GM18499 (cell line): ENCODE results near the gene RTN3.
"Not testable (repeated sequence)": the region's sequence is repeated elsewhere in the genome, so short reads cannot be mapped to it uniquely, and the experiment has no call there.

Source experiments
- ATAC-seq: cut with Tn5 transposase; IDR thresholded peaks from one replicate; pipeline ENCODE4 v1.9.1; 2021; ENCODE audit warnings: moderate number of reproducible peaks; ENCODE audit not compliant: insufficient read depth, unreplicated experiment

The RTN3 gene

DNA sequence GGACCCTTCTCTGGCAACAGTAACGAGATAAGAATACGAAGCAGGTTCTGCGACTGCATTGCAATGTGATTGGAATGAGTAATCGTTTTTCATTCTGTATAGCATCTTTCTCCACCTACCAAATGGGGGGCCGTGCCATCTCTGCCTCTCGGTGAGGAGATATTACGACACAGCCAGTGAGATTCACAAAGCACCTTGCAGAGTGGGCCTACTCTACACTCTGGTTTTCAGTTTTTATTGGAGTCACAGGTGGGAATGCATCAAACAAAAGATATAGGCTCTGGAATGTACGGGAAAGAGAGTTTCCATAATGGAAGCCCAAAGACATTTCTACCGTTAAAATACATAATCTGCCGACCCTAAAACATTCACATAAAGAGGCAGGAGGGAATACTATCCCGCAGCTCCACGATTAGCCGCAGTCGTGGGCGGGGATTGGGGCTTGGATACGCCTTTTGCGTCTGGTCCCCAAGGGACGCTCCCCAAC is 423 bp upstream of the RTN3 start:
- ATAC-seq, result no peak

DNA sequence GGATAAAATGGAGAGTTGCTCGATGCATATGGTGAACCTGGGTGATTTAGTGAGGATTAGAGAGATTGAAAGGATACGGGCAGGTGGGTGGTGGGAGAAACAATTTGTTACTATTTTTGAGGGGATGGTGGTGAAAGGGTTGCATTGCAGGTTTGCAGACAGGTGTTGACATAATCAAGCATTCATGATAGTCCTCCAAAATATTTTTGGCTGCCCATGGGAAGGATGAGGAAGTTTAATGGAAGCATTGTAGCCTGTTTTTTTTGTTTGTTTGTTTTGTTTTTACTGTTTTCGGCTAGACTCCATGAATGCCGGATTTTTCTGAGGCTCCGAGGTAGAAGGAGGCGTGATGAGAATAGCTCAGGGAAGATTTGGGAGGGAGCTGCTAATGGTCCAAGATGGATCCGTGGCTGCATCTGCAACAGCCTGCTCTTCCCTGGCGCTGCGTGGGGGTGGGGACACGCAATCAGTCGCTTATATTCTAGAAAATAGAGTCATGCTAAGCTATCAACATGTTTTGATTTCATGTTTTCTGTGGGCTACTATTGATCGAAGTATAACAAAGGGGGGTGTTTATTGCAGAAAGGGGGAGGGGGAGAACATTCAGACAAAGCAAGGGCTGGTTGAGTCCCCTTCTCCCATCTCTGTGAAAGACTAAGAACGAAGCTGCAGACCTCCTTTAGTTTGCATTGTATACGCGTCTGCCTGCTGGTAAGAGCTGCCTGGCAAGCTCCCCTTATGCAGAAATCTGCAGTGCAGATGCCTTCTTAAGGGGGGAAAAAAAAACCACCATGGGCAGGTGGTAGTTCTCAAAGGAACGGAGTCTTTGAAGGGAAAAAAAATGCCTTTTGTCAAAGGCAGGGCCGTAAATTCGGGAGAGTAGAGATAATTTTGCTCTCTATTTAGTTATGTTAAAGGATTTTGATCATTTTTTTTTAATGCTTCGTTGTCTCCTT is 1.0 kb downstream of the RTN3 start:
- no peak for ATAC-seq

DNA sequence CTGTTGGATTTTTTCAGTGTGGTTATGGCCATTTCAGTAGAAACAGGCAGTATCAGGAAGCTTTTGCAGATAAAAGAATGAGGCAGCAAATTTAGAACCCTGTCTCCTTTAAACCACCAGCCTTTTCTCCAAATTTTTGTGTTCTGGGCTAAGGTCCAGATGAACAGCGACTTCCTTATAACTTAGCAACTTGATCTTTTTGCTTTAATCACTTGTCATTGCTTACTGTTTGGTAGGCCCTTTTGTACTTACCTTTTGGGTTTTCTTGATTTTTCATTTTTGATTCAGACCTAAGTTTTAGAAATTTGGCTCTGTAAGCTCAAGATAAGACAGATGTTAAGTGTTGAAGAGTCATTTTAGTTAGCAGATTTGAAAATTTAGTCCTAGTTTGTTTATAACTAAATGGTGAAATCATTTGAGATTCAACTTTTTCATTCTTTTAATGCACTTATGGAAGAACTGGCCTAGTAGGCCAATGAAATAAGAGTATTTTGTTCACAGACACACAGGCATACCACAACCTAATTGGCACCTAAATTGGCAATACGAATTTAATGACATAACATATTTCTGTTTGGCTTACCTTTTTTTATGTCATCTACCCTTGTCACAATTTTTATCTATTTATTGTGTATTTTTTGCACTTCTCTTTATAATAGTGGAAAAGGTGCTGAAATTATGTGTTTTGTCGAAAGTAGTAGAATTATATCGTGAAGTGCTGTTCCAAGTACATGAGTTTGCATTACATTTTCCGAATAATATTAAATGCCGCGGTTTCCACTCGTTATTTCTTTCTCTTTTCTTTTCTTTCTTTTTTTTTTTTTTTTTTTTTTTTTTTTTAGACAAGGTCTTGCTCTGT is 2.1 kb downstream of the RTN3 start:
- no peak for ATAC-seq

DNA sequence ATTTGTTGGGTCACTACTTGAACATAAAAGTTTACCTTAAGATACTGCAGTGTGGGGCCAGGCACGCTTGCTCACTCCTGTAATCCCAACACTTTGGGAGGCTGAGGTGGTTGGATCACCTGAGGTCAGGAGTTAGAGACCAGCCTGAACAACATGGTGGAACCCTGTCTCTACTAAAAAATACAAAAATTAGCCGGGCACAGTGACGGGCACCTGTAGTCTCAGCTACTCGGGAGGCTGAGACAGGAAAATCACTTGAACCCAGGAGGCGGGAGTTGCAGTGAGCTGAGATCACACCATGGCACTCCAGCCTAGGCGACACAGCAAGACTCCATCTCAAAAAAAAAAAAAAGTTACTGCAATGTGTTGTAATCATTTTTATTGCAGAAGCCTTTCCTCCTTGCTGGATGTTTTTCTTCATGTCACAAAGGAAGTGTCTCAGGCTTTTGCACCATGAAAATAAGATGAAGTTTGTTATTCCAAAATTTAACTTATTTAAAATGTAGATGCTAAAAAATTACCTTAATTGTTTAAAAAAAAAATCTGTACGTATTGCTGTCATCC is 3.9 kb downstream of the RTN3 start:
- ATAC-seq, result not testable (repeated sequence)

DNA sequence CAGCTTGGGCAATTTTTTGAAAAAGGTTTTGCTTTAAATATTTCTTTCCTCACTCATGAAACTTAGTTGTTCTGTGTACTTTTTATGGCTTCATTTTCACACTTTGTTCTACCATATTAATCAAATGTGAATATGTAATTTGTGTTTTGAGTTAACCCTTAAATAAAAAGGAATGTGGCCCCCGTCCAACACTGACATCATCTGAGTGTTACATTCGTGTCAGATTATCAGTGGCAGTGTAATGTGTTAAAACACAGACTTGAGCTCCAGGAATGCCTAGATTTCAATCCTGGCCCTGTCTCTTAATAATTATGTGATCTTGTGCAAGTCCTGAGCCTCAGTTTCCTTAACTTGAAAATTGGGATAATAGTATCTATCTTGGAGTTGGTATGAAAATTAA is 5.6 kb downstream of the RTN3 start:
- no peak for ATAC-seq

DNA sequence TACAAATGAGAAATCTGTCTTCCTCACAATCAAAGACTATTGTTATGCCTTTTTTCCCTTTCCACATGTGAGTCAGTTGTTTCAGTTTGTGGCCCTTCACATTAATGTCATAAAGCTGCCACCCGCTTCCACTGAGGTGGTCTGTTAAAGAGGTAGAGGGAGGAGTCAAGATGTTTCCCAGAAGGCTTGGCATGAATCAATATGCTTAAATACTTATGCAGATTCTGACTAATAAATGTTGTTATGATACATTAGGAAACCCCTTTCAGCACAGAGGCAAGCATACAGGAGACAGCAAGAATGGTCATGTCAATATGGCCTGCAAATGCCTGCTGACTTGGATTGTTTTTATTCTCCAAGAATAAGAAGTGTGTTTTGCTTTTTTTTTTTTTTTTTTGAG is 6.5 kb downstream of the RTN3 start:
- ATAC-seq, result no peak

DNA sequence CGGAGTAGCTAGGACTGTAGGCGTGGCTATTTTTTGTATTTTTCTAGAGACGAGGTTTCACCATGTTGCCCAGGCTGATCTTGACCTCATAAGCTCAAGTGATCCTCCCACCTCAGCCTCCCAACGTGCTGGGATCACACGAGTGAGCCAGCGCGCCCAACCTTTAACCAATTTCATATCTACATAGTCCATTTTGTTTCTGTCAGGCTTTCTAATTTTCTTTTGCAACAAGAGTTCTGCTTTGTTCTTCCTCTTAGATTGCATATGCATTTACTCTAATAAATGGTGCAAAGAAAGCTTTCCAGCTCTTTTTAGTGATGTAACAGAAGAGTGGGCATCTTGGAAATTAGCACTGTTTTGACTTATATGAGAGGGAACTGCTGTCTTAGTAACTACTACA is 13.3 kb downstream of the RTN3 start:
- no peak for ATAC-seq

DNA sequence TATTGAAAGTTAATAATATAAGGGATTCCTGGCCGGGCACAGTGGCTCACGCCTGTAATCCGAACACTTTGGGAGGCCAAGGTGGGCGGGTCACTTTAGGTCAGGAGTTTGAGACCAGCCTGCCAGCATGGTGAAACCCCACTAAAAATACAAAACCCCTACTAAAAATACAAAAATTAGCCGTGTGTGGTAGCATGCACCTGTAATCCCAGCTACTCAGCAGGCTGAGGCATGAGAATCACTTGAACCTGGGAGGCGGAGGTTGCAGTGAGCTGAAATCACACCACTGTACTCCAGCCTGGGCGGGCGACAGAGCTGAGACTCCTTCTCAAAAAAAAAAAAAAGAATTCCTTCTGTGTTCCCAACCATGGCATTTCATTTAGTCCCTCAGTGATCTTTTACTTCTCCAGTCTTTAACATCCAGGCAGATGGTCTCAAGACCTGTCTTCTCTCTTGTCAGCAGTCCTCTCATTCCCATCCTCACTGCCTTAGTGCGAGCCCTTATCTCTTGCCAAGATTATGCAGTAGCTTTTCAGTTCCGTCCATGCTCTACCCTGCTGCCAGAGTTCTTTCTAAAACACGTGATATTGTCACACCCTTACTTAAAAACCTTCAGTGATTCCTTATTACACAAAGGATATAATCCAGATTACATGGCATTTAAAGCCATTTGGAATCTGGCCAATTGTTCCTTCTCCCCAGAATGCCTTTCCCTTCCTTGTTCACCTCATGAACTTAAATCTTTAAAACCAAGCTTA is 17.9 kb downstream of the RTN3 start:
- ATAC-seq, result no peak

DNA sequence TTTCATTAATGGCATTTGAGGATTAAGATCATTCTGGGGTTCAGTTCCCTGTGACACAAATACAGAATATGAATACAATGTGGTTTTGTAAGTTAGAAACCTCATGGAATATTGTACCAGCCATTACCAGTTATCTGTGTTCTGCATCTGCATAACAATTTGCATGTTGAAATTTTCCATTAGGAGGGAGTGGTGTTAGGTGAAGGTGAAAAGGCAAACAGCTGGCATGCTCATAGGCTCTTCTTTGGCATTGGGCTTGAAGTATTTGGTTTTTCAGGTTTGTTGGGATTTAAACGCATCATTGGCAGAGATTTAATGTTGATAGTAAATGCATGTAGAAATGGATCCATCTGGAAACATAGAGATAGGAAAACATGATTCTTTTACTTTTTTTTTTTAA is 18.6 kb downstream of the RTN3 start:
- no peak for ATAC-seq

DNA sequence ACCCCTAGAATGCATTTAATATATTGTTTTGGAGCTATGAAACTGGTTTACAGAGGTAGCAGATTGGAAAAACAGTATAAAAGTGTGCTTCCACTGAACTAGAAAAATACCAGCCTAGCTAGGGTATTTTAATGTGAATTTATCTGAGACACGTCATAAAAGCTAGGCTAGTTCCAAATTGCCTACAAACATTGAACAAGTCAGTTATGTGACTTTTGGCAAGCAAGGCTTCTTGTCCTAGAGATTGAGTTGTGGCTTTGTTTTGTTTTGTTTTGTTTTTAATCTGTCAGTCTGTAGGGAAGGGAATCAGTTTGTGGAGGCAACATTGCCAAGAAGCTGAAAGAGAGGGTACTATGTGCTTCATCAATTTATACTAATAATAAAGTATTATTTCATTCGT is 24.2 kb downstream of the RTN3 start:
- no peak for ATAC-seq

DNA sequence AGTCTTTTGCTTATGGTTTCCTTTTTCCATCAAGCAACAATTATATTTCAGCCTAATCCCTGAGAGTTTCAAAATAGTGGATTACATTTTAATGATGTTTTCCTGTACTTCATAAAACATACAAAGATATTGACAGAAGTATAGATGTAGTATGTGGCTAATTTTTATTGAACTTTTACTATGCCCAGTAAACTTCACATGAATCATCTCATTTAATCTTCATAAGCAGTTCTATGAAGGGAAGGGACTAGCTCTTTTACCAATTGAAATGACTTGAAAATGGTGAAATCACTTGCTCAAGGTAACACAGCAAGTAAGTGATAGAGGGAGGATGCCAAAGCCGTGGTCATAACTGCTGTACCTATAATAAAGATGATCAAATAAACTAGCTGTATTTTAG is 27.5 kb downstream of the RTN3 start:
- no peak for ATAC-seq

DNA sequence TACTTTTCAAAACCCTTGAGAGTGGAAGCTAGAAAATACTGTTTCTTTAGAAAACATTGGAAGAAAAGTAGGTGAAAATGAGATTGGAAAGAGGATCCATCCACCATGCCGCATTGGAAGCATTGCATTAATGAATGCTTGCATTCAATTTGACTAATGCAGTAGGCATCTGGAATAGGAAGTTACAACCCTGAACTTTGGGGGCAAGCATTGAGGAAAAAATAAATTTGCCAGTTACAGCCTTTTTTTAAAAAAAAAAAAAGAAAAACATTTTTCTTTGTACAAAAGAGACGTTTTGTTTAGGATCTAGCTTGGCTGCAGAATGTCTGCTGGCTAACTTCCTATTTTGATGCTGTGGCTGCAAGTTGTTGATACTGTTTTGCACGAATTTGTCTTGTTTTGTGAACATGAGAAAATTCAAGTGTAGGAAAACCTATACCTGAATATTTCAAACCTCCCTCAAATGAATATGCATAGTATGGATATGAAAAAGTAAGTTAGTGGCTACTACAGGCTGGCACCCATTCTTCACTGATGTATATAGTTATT is 28.1 kb downstream of the RTN3 start:
- no peak for ATAC-seq

DNA sequence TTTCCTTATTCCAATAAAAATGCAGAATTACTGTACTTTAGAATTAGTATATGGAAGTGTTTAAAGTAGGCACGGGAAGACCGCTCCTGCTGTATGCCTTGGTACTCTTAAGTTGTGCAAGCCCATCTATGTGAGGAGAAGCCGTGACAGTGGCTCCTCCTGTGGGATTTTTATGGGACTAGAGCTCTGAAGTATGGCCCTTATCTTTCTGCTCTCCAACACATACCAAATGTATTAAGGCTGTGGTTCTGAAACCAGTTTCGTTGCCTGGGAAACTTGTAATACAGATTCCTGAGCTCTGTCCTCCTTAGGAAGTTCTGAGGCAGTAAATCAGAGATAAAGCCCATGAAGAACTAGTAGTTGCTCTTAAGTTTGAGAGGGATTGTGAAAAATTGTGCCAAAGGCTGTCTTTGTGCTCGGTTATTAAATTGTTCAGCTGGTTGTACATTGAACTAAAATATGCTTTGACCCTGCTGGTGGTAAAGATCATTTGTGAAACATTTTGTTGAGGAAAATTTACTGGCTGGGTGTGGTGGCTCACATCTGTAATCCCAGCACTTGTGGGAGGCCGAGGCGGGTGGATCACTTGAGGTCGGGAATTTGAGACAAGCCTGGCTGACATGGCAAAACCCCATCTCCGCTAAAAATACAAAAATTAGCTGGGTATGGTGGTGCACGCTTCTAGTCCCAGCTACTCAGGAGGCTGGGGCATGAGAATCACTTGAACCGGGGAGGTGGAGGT is 29.3 kb downstream of the RTN3 start:
- ATAC-seq, result no peak

DNA sequence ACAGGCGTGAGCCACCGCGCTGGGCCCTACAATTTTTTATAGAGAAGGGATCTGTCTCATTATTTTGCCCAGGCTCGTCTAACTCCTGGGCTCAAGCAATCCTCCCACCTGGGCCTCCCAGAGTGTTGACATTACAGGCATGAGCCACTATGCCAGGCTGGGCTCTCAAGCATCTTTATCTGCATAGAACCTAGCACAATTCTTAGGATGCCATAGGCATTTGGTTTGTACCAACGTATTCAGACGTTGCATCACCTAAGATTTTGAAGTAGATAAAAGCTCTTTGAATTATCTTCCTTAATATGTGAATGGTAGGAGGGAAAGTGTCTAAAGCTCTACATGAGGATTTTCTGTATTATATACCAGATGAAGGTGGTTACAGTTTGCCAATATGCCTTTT is 30.5 kb downstream of the RTN3 start:
- no peak for ATAC-seq

DNA sequence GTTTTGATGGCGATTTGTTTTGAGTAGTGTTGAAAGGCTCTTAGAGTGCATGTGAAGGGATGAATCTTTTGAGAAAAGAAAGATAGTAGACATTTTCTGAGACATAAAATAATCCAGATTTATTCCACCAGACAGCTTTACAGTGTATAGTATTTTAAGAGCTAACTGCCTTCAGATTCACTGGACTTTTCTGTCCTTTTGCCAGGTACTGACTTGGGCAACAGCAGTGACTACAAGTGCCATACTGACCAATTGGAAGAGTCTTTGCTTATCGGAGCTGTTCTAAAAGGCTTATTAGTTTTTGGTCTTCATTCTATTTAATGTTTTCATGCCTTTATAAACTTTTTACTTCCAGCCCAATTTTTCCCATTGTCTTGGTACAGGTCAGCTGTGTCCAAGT is 32.5 kb downstream of the RTN3 start:
- ATAC-seq, result no peak

DNA sequence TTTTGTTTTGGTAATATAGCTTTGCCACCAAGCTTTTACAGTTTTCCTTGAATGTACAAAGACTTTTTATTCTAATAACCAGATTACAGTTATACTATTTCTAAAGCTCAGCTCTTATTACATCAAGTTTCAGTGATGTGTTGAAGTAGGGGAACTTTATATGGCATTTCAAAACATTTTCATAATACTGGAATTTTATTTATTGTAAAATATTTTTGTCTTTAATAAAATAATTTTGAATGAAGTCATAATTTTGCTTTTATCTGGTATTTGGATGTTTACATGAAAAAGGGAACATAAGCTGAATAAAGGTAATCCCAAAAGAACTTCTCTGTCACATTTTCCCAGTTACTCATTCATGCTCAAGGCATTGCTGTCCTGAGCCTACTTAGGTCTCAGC is 34.7 kb downstream of the RTN3 start:
- ATAC-seq, result no peak

DNA sequence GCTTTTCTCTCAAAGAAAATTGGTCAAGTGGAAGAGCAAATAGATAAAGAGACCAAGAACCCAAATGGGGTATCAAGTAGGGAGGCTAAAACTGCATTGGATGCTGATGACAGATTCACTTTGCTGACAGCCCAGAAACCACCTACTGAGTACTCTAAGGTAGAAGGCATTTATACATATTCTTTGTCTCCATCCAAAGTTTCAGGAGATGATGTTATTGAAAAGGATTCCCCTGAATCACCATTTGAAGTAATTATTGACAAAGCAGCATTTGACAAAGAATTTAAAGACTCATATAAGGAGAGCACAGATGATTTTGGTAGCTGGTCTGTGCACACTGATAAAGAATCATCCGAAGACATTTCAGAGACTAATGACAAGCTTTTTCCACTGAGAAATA is 37.7 kb downstream of the RTN3 start:
- no peak for ATAC-seq

DNA sequence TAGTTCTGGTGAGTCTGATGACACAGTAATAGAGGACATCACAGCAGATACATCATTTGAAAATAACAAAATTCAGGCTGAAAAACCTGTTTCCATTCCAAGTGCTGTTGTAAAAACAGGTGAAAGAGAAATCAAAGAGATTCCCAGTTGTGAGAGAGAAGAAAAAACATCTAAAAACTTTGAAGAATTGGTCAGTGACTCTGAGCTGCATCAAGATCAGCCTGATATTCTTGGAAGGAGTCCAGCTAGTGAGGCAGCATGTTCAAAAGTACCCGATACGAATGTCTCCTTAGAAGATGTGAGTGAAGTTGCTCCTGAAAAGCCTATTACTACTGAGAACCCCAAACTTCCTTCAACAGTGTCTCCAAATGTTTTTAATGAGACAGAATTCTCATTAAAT is 38.7 kb downstream of the RTN3 start:
- no peak for ATAC-seq

DNA sequence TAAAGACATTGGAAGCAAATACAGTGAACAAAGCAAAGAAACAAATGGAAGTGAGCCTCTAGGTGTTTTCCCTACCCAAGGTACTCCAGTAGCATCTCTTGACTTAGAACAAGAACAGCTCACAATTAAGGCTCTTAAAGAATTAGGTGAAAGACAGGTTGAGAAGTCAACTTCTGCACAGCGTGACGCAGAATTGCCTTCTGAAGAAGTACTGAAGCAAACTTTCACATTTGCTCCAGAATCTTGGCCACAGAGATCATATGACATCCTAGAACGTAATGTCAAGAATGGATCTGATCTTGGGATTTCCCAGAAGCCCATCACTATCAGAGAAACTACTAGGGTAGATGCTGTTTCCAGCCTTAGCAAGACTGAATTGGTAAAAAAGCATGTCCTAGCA is 39.3 kb downstream of the RTN3 start:
- ATAC-seq, result no peak
